Large intestine (tissue), 3 donors: ENCODE results near the gene KRTAP2-3. TPM values are rescaled to one million over a fixed set of nuclear protein-coding genes. Genes with fewer than 3 reads are reported as not detected.

Experiments used
- DNase-seq, 2 donors: peaks; one replicate each; pipeline versions ENCODE4 v3.0.0 to v3.0.0-alpha.2; 2013
- H3K27ac ChIP-seq: one replicate; pipeline ENCODE4 v1.5.1; 2013; ENCODE audit warnings: low read length
- H3K27me3 ChIP-seq: 2 replicates; pipeline ENCODE4 v1.6.1; 2013; ENCODE audit warnings: low read length; ENCODE audit not compliant: control insufficient read depth, insufficient read depth
- H3K36me3 ChIP-seq: 2 replicates; pipeline ENCODE4 v1.6.1; 2013; ENCODE audit warnings: low read length; ENCODE audit not compliant: control insufficient read depth, insufficient read depth
- H3K4me1 ChIP-seq: one replicate; pipeline ENCODE4 v1.6.1; 2013; ENCODE audit warnings: low read length; ENCODE audit not compliant: control insufficient read depth, insufficient read depth
- H3K4me3 ChIP-seq: one replicate; pipeline ENCODE4 v1.5.1; 2013; ENCODE audit warnings: low read length
- H3K9me3 ChIP-seq: one replicate; pipeline ENCODE4 v1.6.1; 2013; ENCODE audit warnings: mild to moderate bottlenecking, low read depth, low read length, moderate library complexity; ENCODE audit not compliant: control insufficient read depth
- WGBS: methylation state at CpG from one replicate; pipeline ENCODE4 v1.1.5; 2013; ENCODE audit warnings: low lambda C conversion rate; ENCODE audit not compliant: insufficient coverage; 5-methylcytosine and 5-hydroxymethylcytosine counted together
- polyA plus RNA-seq: library from polyadenylated mRNA; unstranded; fragments of 120-200 nt; gene quantifications from one replicate; pipeline ENCODE4 v1.2.1, GENCODE V29; 2013

Gene KRTAP2-3
- polyA plus RNA-seq, 1 donor, result not detected

DNA sequence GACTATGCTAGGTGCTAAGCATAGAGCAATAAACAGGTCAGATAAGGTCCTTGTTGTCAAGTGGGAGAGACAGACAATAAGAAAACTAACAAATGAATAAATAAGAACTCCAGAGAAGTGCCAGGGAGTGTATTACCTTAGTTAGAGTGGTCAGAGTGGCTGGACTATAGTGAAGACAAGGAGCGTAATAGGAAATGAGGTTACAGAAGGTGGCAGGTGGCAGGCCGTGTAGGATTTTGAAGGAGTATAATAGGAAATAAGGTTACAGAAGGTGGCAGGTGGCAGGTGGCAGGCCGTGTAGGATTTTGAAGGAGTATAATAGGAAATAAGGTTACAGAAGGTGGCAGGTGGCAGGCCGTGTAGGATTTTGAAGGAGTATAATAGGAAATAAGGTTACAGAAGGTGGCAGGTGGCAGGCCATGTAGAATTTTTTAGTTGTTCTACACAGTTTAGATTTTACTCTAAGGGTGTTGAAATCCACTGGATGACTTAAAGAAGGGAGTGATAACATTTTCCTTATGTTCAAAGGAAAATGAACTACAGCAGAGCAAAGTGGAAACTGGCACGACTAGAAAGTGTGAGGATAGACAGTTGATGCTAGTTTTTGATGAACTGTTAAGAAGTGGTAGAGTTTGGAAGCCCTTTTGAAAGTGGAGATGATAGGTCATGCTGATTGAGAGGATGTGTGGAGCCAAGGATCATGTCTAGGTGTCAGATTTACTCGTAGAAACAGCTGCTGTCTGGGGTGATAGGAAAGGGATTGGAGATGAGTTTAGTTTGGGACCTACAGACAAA lies 47.4 kb downstream of the KRTAP2-3 start:
- WGBS, result 82% methylated on average over 5 of the region's 6 CpGs
- DNase-seq, result no peak
- no peaks in the 10 kb centered on the region for H3K4me1 ChIP-seq
- H3K27ac ChIP-seq, result no peak overlapping the region
- peaks cover 2% of the 10 kb centered on the region for H3K27me3 ChIP-seq
- no peak overlapping the region for H3K4me3 ChIP-seq
- no peaks in the 10 kb centered on the region for H3K9me3 ChIP-seq
- no peaks in the 10 kb centered on the region for H3K36me3 ChIP-seq

DNA sequence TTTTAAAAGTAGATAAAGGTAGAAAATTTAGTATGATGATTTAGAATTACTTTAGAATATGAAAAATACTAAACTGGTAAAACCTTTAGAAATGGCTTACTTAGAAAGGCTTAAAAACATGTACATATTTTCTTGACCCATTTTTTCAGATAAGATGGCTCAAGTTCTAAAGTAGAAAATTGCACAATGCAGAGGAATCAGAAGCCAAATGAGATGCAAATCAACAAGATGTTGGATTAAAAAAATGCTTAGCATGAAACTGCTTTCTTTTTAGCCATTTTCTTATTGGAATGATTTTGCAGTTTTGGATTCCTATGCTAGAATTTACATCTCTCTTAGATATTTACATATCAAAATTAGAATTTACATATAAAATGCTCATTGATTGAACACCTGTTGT lies 49.5 kb downstream of the KRTAP2-3 start:
- H3K4me1 ChIP-seq, result no peaks in the 10 kb centered on the region
- no peaks in the 10 kb centered on the region for H3K36me3 ChIP-seq
- peaks cover 2% of the 10 kb centered on the region for H3K27me3 ChIP-seq
- DNase-seq, result no peak
- H3K9me3 ChIP-seq, result no peaks in the 10 kb centered on the region
- H3K27ac ChIP-seq, result no peak overlapping the region
- no peak overlapping the region for H3K4me3 ChIP-seq

DNA sequence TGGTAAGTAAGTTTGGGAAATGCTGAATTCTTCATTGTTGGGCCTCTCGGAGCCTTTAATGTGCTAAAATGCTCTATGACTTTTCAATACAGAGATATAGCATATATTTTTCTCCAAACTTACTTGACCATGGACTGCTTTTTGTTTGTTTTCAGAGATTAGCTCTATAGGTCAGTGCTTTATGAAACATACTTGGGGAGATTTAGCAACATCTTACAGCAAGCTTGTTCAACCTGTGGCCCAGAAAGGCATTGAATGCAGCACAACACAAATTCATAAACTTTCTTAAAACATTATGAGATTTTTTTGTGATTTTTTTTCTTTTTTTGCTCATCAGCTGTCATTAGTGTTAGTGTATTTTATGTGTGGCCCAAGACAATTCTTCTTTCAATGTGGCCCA lies 50.0 kb downstream of the KRTAP2-3 start:
- Histone ChIP-seq H3K4me3 (no peak overlapping the region), H3K9me3 (no peaks in the 10 kb centered on the region), H3K27me3 (peaks cover 2% of the 10 kb centered on the region), H3K36me3 (no peaks in the 10 kb centered on the region), H3K27ac (no peak overlapping the region), H3K4me1 (no peaks in the 10 kb centered on the region)
- no peak for DNase-seq
- no CpG with 5 or more reads among the region's 1 CpG for WGBS

DNA sequence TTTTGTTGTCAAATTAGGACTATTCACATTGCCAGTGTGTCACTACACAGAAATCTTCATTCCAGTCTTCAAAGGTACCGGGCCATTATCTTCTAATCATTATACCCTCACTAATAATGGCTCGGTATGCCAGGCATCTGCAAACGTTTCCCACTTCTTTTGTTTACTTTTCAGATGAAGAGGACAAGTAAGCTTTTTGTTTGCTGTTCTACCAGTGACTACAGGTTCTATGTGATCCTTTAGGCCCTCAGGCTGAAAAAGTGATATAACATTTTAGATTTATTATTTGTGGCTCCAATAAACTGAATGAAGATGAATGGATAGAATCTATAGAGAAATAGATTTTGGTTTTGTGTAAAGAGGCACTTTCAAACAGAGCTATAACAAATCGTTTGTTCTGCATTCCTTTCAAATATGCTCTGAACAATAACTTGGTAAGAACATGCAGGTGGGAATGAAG lies 50.6 kb downstream of the KRTAP2-3 start:
- no peak for DNase-seq
- 75% methylated on average over 1 of the region's 4 CpGs for WGBS
- Histone ChIP-seq H3K27me3 (peaks cover 2% of the 10 kb centered on the region), H3K4me3 (no peak overlapping the region), H3K36me3 (no peaks in the 10 kb centered on the region), H3K9me3 (no peaks in the 10 kb centered on the region), H3K4me1 (no peaks in the 10 kb centered on the region), H3K27ac (no peak overlapping the region)

Other genes starting within 250 kb of the KRTAP2-3 start
- 40.7 TPM for gene KRT10, start 237.5 kb downstream of the KRTAP2-3 start, polyA plus RNA-seq
- 0.16 TPM for gene KRT12, start 192.9 kb downstream of the KRTAP2-3 start, polyA plus RNA-seq
- 31.7 TPM for gene KRT20, start 174.9 kb downstream of the KRTAP2-3 start, polyA plus RNA-seq
- gene KRT23, start 122.5 kb downstream of the KRTAP2-3 start, polyA plus RNA-seq, result 0.18 TPM
- not detected for gene KRT39, start 93.2 kb downstream of the KRTAP2-3 start, polyA plus RNA-seq
- 0.07 TPM for gene KRT40, start 75.8 kb downstream of the KRTAP2-3 start, polyA plus RNA-seq
- gene KRTAP3-3, start 66.0 kb downstream of the KRTAP2-3 start, polyA plus RNA-seq, result not detected
- not detected for gene KRTAP3-2, start 60.2 kb downstream of the KRTAP2-3 start, polyA plus RNA-seq
- gene KRTAP3-1, start 51.0 kb downstream of the KRTAP2-3 start, polyA plus RNA-seq, result not detected
- gene KRTAP1-5, start 32.9 kb downstream of the KRTAP2-3 start, polyA plus RNA-seq, result not detected
- gene KRTAP1-4, start 29.9 kb downstream of the KRTAP2-3 start, polyA plus RNA-seq, result not detected
- gene KRTAP1-3, start 25.2 kb downstream of the KRTAP2-3 start, polyA plus RNA-seq, result not detected
- gene KRTAP1-1, start 18.7 kb downstream of the KRTAP2-3 start, polyA plus RNA-seq, result not detected
- gene KRTAP2-1, start 12.8 kb downstream of the KRTAP2-3 start, polyA plus RNA-seq, result not detected
- not detected for gene KRTAP2-2, start 4.9 kb downstream of the KRTAP2-3 start, polyA plus RNA-seq
- gene KRTAP2-4, start 5.8 kb upstream of the KRTAP2-3 start, polyA plus RNA-seq, result not detected
- gene KRTAP4-7, start 24.0 kb upstream of the KRTAP2-3 start, polyA plus RNA-seq, result not detected
- not detected for gene KRTAP4-8, start 38.0 kb upstream of the KRTAP2-3 start, polyA plus RNA-seq
- not detected for gene KRTAP4-16, start 42.1 kb upstream of the KRTAP2-3 start, polyA plus RNA-seq
- gene KRTAP4-9, start 45.3 kb upstream of the KRTAP2-3 start, polyA plus RNA-seq, result not detected
- gene KRTAP4-11, start 58.3 kb upstream of the KRTAP2-3 start, polyA plus RNA-seq, result not detected
- not detected for gene KRTAP4-12, start 64.1 kb upstream of the KRTAP2-3 start, polyA plus RNA-seq
- gene KRTAP4-6, start 80.4 kb upstream of the KRTAP2-3 start, polyA plus RNA-seq, result not detected
- not detected for gene KRTAP4-5, start 89.7 kb upstream of the KRTAP2-3 start, polyA plus RNA-seq
- gene KRTAP4-4, start 100.6 kb upstream of the KRTAP2-3 start, polyA plus RNA-seq, result not detected
- not detected for gene KRTAP4-3, start 108.1 kb upstream of the KRTAP2-3 start, polyA plus RNA-seq
- gene KRTAP4-2, start 118.1 kb upstream of the KRTAP2-3 start, polyA plus RNA-seq, result not detected
- not detected for gene KRTAP4-1, start 124.8 kb upstream of the KRTAP2-3 start, polyA plus RNA-seq
- gene KRTAP9-1, start 129.8 kb upstream of the KRTAP2-3 start, polyA plus RNA-seq, result not detected
- not detected for gene KRTAP9-2, start 166.5 kb upstream of the KRTAP2-3 start, polyA plus RNA-seq
- gene KRTAP9-3, start 172.3 kb upstream of the KRTAP2-3 start, polyA plus RNA-seq, result not detected
- gene KRTAP9-8, start 177.9 kb upstream of the KRTAP2-3 start, polyA plus RNA-seq, result not detected
- not detected for gene KRTAP9-4, start 189.6 kb upstream of the KRTAP2-3 start, polyA plus RNA-seq
- gene KRTAP9-9, start 195.3 kb upstream of the KRTAP2-3 start, polyA plus RNA-seq, result not detected
- not detected for gene KRTAP9-6, start 205.3 kb upstream of the KRTAP2-3 start, polyA plus RNA-seq
- not detected for gene KRTAP9-7, start 215.6 kb upstream of the KRTAP2-3 start, polyA plus RNA-seq
- not detected for gene KRTAP29-1, start 242.7 kb upstream of the KRTAP2-3 start, polyA plus RNA-seq
- not detected for gene KRTAP16-1, start 249.2 kb upstream of the KRTAP2-3 start, polyA plus RNA-seq